ENCODE results near the gene SCMH1.

DNA sequence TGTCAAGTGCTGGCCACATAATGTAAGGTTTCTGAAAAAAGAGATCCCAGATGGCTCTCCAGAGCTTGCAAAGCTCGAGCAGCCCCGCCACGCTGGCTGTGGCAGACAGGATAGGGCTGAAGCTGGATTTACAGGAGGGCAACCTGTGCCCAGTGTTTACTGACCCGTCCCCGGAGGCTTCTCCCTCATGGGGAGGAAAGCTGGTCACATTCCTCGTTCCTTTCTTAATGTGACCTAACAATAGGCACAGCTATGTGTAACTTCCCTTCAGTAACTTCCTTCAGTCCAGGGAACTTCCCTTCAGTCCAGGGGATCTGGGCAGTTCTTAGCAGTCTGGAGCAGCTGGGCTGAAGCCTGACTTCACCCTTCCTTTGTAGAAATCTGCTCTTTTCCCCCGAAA, 228.3 kb downstream of the SCMH1 start:
- TF ChIP-seq POLR2A (IDR thresholded peaks at IDR 0.05; ENCODE audit: low read depth, low read length) (no peak), POLR2AphosphoS5 (IDR thresholded peaks at IDR 0.05; ENCODE audit: low read depth, low read length) (no peak), TAF1 (IDR thresholded peaks at IDR 0.05; ENCODE audit: borderline replicate concordance, low read depth, low read length) (no peak)
